SK-N-SH treated with all-trans-retinoic acid at 6 μM for 48 hours (cell line): ENCODE measurements around the gene ANG.

Experiments
- ATAC-seq: fragments of 200-7000 bp; cut with Tn5 transposase; 3 replicates; pipeline ENCODE4 v1.9.1; 2020; ENCODE audit warnings: mild to moderate bottlenecking, moderate library complexity
- BACH2 ChIP-seq: fragments of 250-450 bp; sonication (Bioruptor Pico); IDR thresholded peaks from 2 replicates; pipeline ENCODE4 v1.9.0; 2021; ENCODE audit warnings: mild to moderate bottlenecking, borderline replicate concordance
- CREB5 ChIP-seq: fragments of 250-450 bp; sonication (Bioruptor Pico); IDR thresholded peaks from 2 replicates; pipeline ENCODE4 v1.5.1; 2020; ENCODE audit warnings: low read depth, mild to moderate bottlenecking, moderate library complexity
- CSRNP3 ChIP-seq: fragments of 250-450 bp; sonication (Bioruptor Pico); IDR thresholded peaks from 2 replicates; pipeline ENCODE4 v1.5.1; 2021; ENCODE audit warnings: mild to moderate bottlenecking, moderate library complexity
- ESRRG ChIP-seq: fragments of 250-450 bp; sonication (Bioruptor Pico); IDR thresholded peaks from 2 replicates; pipeline ENCODE4 v1.6.1; 2021; ENCODE audit warnings: mild to moderate bottlenecking
- GLIS3 ChIP-seq: fragments of 250-450 bp; sonication (Bioruptor Pico); IDR thresholded peaks from 2 replicates; pipeline ENCODE4 v1.5.0; 2020; ENCODE audit warnings: mild to moderate bottlenecking, moderate library complexity
- ISL1 ChIP-seq: fragments of 250-450 bp; sonication (Bioruptor Pico); IDR thresholded peaks from 2 replicates; pipeline ENCODE4 v2.1.2; 2022; ENCODE audit warnings: mild to moderate bottlenecking, moderate library complexity
- OSR1 ChIP-seq: fragments of 250-450 bp; sonication (Bioruptor Pico); IDR thresholded peaks from 2 replicates; pipeline ENCODE4 v1.8.0; 2022; ENCODE audit warnings: moderate library complexity, mild to moderate bottlenecking, inconsistent platforms
- PATZ1 ChIP-seq: fragments of 250-450 bp; sonication (Bioruptor Pico); IDR thresholded peaks from 2 replicates; pipeline ENCODE4 v1.8.0; 2020; ENCODE audit warnings: mild to moderate bottlenecking, moderate library complexity, borderline replicate concordance
- POU6F1 ChIP-seq: fragments of 250-450 bp; sonication (Bioruptor Pico); IDR thresholded peaks from 2 replicates; pipeline ENCODE4 v1.8.0; 2021; ENCODE audit warnings: low read depth, mild to moderate bottlenecking, moderate library complexity, borderline replicate concordance
- PPARA ChIP-seq: fragments of 250-450 bp; sonication (Bioruptor Pico); IDR thresholded peaks from 2 replicates; pipeline ENCODE4 v1.5.0; 2020; ENCODE audit warnings: mild to moderate bottlenecking, borderline replicate concordance
- RARB ChIP-seq: fragments of 250-450 bp; sonication (Bioruptor Pico); IDR thresholded peaks from 2 replicates; pipeline ENCODE4 v1.8.0; 2021; ENCODE audit warnings: mild to moderate bottlenecking, moderate library complexity
- SNAI2 ChIP-seq: fragments of 250-450 bp; sonication (Bioruptor Pico); IDR thresholded peaks from 2 replicates; pipeline ENCODE4 v1.5.0; 2020; ENCODE audit warnings: mild to moderate bottlenecking, moderate library complexity
- TCF4 ChIP-seq: fragments of 250-450 bp; sonication (Bioruptor Pico); IDR thresholded peaks from 2 replicates; pipeline ENCODE4 v1.8.0; 2021; ENCODE audit warnings: mild to moderate bottlenecking, moderate library complexity, borderline replicate concordance
- TOX ChIP-seq: fragments of 250-450 bp; sonication (Bioruptor Pico); IDR thresholded peaks from 2 replicates; pipeline ENCODE4 v1.8.0; 2021; ENCODE audit warnings: mild to moderate bottlenecking, moderate library complexity, borderline replicate concordance
- TSHZ2 ChIP-seq: fragments of 250-450 bp; sonication (Bioruptor Pico); IDR thresholded peaks from 2 replicates; pipeline ENCODE4 v1.5.0; 2020; ENCODE audit warnings: mild to moderate bottlenecking, moderate library complexity
- ZFP3 ChIP-seq: fragments of 250-450 bp; sonication (Bioruptor Pico); IDR thresholded peaks from 2 replicates; pipeline ENCODE4 v1.5.0; 2020; ENCODE audit warnings: mild to moderate bottlenecking, moderate library complexity
- ZFP30 ChIP-seq: fragments of 450-650 bp; formaldehyde crosslinking; IDR thresholded peaks from 2 replicates; pipeline ENCODE4 v1.5.0; 2022; ENCODE audit warnings: mild to moderate bottlenecking, moderate library complexity
- ZNF565 ChIP-seq: fragments of 450-650 bp; formaldehyde crosslinking; conservative IDR thresholded peaks from 2 replicates; pipeline ENCODE4 v1.5.0; 2020; ENCODE audit warnings: low read depth, mild to moderate bottlenecking, moderate library complexity
- ZNF70 ChIP-seq: fragments of 450-650 bp; formaldehyde crosslinking; IDR thresholded peaks from 2 replicates; pipeline ENCODE4 v1.5.0; 2020; ENCODE audit warnings: mild to moderate bottlenecking, moderate library complexity
- ZNF8 ChIP-seq: fragments of 450-650 bp; formaldehyde crosslinking; IDR thresholded peaks from 2 replicates; pipeline ENCODE4 v1.5.0; 2020; ENCODE audit warnings: mild to moderate bottlenecking, moderate library complexity

The ANG gene

GRCh38 chr14:20676072-20676471 is 12.5 kb upstream of the ANG start:
- no peak for ATAC-seq

GRCh38 chr14:20679907-20680306 is 8.7 kb upstream of the ANG start:
- no peak for TF ChIP-seq OSR1
- TF ChIP-seq ZFP3 (CRISPR knock-in tag): no peak
- TF ChIP-seq CSRNP3 (CRISPR knock-in tag): no peak
- no peak for TF ChIP-seq PPARA (CRISPR knock-in tag)
- no peak for TF ChIP-seq ESRRG (CRISPR knock-in tag)
- no peak for TF ChIP-seq CREB5
- ATAC-seq: no peak

More at GRCh38 chr14:20676072-20676471, 12.5 kb upstream of the ANG start:
- TF ChIP-seq ZFP30 (CRISPR knock-in tag) (no peak), SNAI2 (CRISPR knock-in tag) (no peak), BACH2 (CRISPR knock-in tag) (no peak), RARB (CRISPR knock-in tag) (no peak), ISL1 (CRISPR knock-in tag) (no peak), ZNF565 (CRISPR knock-in tag) (no peak), GLIS3 (CRISPR knock-in tag) (no peak), ESRRG (CRISPR knock-in tag) (no peak), TOX (CRISPR knock-in tag) (no peak), TSHZ2 (CRISPR knock-in tag) (no peak), POU6F1 (no peak), PPARA (CRISPR knock-in tag) (no peak), TCF4 (CRISPR knock-in tag) (no peak), OSR1 (no peak), CSRNP3 (CRISPR knock-in tag) (no peak), PATZ1 (CRISPR knock-in tag) (no peak), ZNF8 (CRISPR knock-in tag) (no peak), ZNF70 (no peak)

GRCh38 chr14:20680363-20680762 is 8.2 kb upstream of the ANG start:
- no peak for ATAC-seq
- TF ChIP-seq TCF4 (CRISPR knock-in tag) (no peak), RARB (CRISPR knock-in tag) (no peak)
